Measurements from ENCODE around the gene WFS1. TPM values are rescaled to one million over a fixed set of nuclear protein-coding genes. Genes with fewer than 3 reads are reported as not detected.

WFS1 gene
- total and polyA plus RNA-seq, 2 donors (not counting 1 experiment from before 2014, with no cell fraction given) = 25.7 to 37.5 TPM

GRCh38 chr4:6235901-6236640, 33.6 kb upstream of the WFS1 start:
- no peaks in the 10 kb centered on the region for H3K79me2 ChIP-seq (ENCODE audit: control insufficient read depth, insufficient read depth, low read length)
- no peak overlapping the region for H3K27ac ChIP-seq (ENCODE audit: insufficient read depth, low read length)
- no peak for TF ChIP-seq EZH2 (IDR thresholded peaks at IDR 0.05; ENCODE audit: low read length, missing control alignments)
- TF ChIP-seq, protein P1, sequence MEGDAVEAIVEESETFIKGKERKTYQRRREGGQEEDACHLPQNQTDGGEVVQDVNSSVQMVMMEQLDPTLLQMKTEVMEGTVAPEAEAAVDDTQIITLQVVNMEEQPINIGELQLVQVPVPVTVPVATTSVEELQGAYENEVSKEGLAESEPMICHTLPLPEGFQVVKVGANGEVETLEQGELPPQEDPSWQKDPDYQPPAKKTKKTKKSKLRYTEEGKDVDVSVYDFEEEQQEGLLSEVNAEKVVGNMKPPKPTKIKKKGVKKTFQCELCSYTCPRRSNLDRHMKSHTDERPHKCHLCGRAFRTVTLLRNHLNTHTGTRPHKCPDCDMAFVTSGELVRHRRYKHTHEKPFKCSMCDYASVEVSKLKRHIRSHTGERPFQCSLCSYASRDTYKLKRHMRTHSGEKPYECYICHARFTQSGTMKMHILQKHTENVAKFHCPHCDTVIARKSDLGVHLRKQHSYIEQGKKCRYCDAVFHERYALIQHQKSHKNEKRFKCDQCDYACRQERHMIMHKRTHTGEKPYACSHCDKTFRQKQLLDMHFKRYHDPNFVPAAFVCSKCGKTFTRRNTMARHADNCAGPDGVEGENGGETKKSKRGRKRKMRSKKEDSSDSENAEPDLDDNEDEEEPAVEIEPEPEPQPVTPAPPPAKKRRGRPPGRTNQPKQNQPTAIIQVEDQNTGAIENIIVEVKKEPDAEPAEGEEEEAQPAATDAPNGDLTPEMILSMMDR (conservative IDR thresholded peaks at IDR 0.05 in 1 of 2, IDR thresholded peaks at IDR 0.05 in 1 of 2; ENCODE audit: low read depth in 1 of 2, low read length in 2 of 2) = no peak
- H3K27me3 ChIP-seq (ENCODE audit: control insufficient read depth, insufficient read depth, low read length) = no peaks in the 10 kb centered on the region
- no peaks in the 10 kb centered on the region for H3K36me3 ChIP-seq (ENCODE audit: control insufficient read depth, insufficient read depth, low read length)
- no peaks in the 10 kb centered on the region for H4K20me1 ChIP-seq (ENCODE audit: control insufficient read depth, extremely low read depth, insufficient read depth, low read length)
- no peak overlapping the region for H3K9ac ChIP-seq (ENCODE audit: insufficient read depth, low read length)
- no peak for DNase-seq (ENCODE audit: low read depth in 2 of 2)
- H3K4me2 ChIP-seq (ENCODE audit: extremely low read depth, insufficient read depth, low read length) = no peak overlapping the region
- no peak overlapping the region for H3K4me3 ChIP-seq (replicated peaks in 1 of 4; ENCODE audit: control extremely low read depth in 1 of 4, insufficient read depth in 1 of 4, low read depth in 3 of 4, low read length in 4 of 4)
- no peak overlapping the region for H2AFZ ChIP-seq (ENCODE audit: low read length)
- no peaks in the 10 kb centered on the region for H3K9me3 ChIP-seq (ENCODE audit: control insufficient read depth, insufficient read depth, low read depth, low read length)
- H3K4me1 ChIP-seq (ENCODE audit: control insufficient read depth, extremely low read depth, insufficient read depth, low read length) = no peaks in the 10 kb centered on the region

DNA sequence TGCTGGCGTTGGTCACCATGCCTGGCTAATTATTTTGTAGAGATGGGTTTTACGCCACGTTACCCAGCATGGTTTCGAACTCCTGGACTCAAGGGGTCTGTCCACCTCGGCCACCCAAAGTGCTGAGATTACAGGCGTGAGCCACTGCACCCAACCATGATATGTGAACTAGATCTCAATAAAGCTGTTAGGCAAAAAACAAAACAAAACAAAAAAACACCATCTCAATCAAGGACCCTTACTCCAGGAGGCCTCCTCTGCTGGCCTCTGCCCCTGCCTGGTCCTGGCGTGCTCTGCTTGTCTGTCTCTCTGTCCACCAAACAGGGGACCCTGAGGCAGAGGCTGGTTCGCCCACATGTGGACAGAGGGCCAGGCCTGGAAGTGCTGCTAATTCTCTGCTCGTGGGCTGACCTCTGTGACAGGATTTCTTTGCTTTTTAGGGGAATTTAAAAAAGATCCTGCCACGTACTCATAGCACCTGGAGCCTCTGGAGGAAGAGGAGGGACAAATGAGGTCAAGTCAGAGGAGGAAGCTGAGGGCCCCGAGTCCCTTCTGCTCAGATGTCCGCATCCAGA, 32.7 kb upstream of the WFS1 start:
- no peak for DNase-seq (ENCODE audit: low read depth in 2 of 2)
- no peaks in the 10 kb centered on the region for H3K36me3 ChIP-seq (ENCODE audit: control insufficient read depth, insufficient read depth, low read length)
- no peaks in the 10 kb centered on the region for H3K27me3 ChIP-seq (ENCODE audit: control insufficient read depth, insufficient read depth, low read length)
- H4K20me1 ChIP-seq (ENCODE audit: control insufficient read depth, extremely low read depth, insufficient read depth, low read length) = no peaks in the 10 kb centered on the region
- no peaks in the 10 kb centered on the region for H3K4me1 ChIP-seq (ENCODE audit: control insufficient read depth, extremely low read depth, insufficient read depth, low read length)
- no peak overlapping the region for H3K9ac ChIP-seq (ENCODE audit: insufficient read depth, low read length)
- H3K27ac ChIP-seq (ENCODE audit: insufficient read depth, low read length) = no peak overlapping the region
- H2AFZ ChIP-seq (ENCODE audit: low read length) = no peak overlapping the region
- H3K4me3 ChIP-seq (replicated peaks in 1 of 4; ENCODE audit: control extremely low read depth in 1 of 4, insufficient read depth in 1 of 4, low read depth in 3 of 4, low read length in 4 of 4) = no peak overlapping the region
- TF ChIP-seq, protein P1 (conservative IDR thresholded peaks at IDR 0.05 in 1 of 2, IDR thresholded peaks at IDR 0.05 in 1 of 2; ENCODE audit: low read depth in 1 of 2, low read length in 2 of 2) = no peak
- TF ChIP-seq EZH2 (IDR thresholded peaks at IDR 0.05; ENCODE audit: low read length, missing control alignments) = no peak
- H3K4me2 ChIP-seq (ENCODE audit: extremely low read depth, insufficient read depth, low read length) = no peak overlapping the region
- no peaks in the 10 kb centered on the region for H3K79me2 ChIP-seq (ENCODE audit: control insufficient read depth, insufficient read depth, low read length)
- H3K9me3 ChIP-seq (ENCODE audit: control insufficient read depth, insufficient read depth, low read depth, low read length) = no peaks in the 10 kb centered on the region

DNA sequence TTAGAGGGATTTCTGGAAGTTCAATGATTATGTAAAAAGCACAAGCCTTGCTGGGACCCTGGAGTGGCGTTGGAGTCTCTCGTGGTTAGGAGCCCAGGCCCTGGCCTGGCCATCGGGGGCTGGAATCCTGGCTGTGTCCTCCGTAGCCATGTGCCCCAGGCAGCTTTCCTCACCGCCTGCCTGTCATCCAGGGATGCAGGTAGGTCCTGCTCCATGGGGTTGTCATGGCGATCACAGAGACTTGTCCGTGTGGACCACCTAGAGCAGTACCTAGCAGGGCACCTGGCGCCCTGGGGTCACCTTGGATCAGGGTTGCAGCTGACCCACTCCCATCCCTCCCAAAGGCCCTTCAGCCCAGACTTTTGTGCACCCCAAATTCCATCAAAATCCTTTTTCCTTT, 30.2 kb upstream of the WFS1 start:
- no peaks in the 10 kb centered on the region for H3K79me2 ChIP-seq (ENCODE audit: control insufficient read depth, insufficient read depth, low read length)
- H3K4me2 ChIP-seq (ENCODE audit: extremely low read depth, insufficient read depth, low read length) = no peak overlapping the region
- TF ChIP-seq, protein P1 (conservative IDR thresholded peaks at IDR 0.05 in 1 of 2, IDR thresholded peaks at IDR 0.05 in 1 of 2; ENCODE audit: low read depth in 1 of 2, low read length in 2 of 2) = no peak
- TF ChIP-seq EZH2 (IDR thresholded peaks at IDR 0.05; ENCODE audit: low read length, missing control alignments) = no peak
- H4K20me1 ChIP-seq (ENCODE audit: control insufficient read depth, extremely low read depth, insufficient read depth, low read length) = no peaks in the 10 kb centered on the region
- no peaks in the 10 kb centered on the region for H3K9me3 ChIP-seq (ENCODE audit: control insufficient read depth, insufficient read depth, low read depth, low read length)
- no peak overlapping the region for H3K4me3 ChIP-seq (replicated peaks in 1 of 4; ENCODE audit: control extremely low read depth in 1 of 4, insufficient read depth in 1 of 4, low read depth in 3 of 4, low read length in 4 of 4)
- H3K9ac ChIP-seq (ENCODE audit: insufficient read depth, low read length) = no peak overlapping the region
- H3K27ac ChIP-seq (ENCODE audit: insufficient read depth, low read length) = no peak overlapping the region
- no peak overlapping the region for H2AFZ ChIP-seq (ENCODE audit: low read length)
- no peaks in the 10 kb centered on the region for H3K27me3 ChIP-seq (ENCODE audit: control insufficient read depth, insufficient read depth, low read length)
- H3K36me3 ChIP-seq (ENCODE audit: control insufficient read depth, insufficient read depth, low read length) = no peaks in the 10 kb centered on the region
- H3K4me1 ChIP-seq (ENCODE audit: control insufficient read depth, extremely low read depth, insufficient read depth, low read length) = no peaks in the 10 kb centered on the region
- no peak for DNase-seq (ENCODE audit: low read depth in 2 of 2)

Data from fibroblast of lung (primary cell).